Muscle layer of colon (tissue), 2 donors: ENCODE measurements around the gene RIC3.

Source experiments
- H3K27ac ChIP-seq: one replicate; pipeline ENCODE4 v1.7.0; 2013; ENCODE audit warnings: low read depth, mild to moderate bottlenecking, low read length, moderate library complexity
- H3K27me3 ChIP-seq, 2 donors: one replicate each; pipeline ENCODE4 v1.7.0; 2013; ENCODE audit warnings: low read length in 2 of 2, mild to moderate bottlenecking in 2 of 2; ENCODE audit not compliant: insufficient read depth in 2 of 2, control insufficient read depth in 1 of 2
- H3K36me3 ChIP-seq: one replicate; pipeline ENCODE4 v1.7.0; 2013; ENCODE audit warnings: mild to moderate bottlenecking, low read length; ENCODE audit not compliant: insufficient read depth
- H3K4me1 ChIP-seq: one replicate; pipeline ENCODE4 v1.7.0; 2013; ENCODE audit warnings: mild to moderate bottlenecking, low read length; ENCODE audit not compliant: insufficient read depth
- H3K4me3 ChIP-seq, 2 donors: one replicate each; pipeline ENCODE4 v1.7.0; 2013; ENCODE audit warnings: low read length in 2 of 2, low read depth in 1 of 2, mild to moderate bottlenecking in 1 of 2, moderate library complexity in 1 of 2
- H3K9ac ChIP-seq: one replicate; pipeline ENCODE4 v1.7.0; 2013; ENCODE audit warnings: low read length
- H3K9me3 ChIP-seq: one replicate; pipeline ENCODE4 v1.7.0; 2013; ENCODE audit warnings: mild to moderate bottlenecking, low read length
- donor health status: abdominal sarcoma.
- donor health status: Adenocarcinoma of cecum.

RIC3 gene

DNA sequence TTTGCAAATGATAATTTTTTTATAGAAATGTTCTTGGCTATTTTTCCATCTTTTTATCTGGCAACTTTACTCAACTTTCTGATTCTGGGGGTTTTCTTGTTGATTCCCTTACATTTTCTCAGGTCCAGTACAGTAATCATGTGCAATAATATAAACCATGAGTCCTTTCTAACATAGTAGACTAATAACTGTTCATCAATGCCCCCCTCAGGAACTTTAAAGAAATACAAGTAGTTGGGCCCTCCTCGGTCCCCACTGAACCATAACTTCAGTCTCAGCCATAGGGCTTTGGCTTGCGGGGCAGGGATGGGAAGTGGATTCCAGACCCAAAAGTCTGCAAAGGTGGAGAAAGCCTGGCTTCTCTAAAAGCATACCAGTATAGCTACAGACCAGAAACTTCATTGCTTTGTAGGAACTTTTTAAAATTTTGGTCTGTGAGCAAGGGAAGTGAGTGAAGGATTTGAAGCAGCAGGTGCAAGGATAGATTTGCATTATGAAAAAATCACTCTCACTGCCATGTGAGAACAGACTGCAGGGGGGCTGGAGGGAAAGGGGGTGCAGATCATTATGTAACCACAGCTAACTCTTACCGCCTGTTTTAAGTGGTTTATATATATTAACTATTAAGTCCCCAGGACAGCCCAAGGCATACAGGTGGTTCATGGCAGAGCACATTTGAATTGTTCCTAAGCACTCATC lies 98.3 kb downstream of the RIC3 start:
- Histone ChIP-seq H3K9me3 (no peaks in the 10 kb centered on the region), H3K9ac (no peak overlapping the region), H3K4me3 (no peak overlapping the region), H3K36me3 (no peaks in the 10 kb centered on the region), H3K4me1 (peaks cover 23% of the 10 kb centered on the region), H3K27me3 (no peaks in the 10 kb centered on the region), H3K27ac (no peak overlapping the region)

DNA sequence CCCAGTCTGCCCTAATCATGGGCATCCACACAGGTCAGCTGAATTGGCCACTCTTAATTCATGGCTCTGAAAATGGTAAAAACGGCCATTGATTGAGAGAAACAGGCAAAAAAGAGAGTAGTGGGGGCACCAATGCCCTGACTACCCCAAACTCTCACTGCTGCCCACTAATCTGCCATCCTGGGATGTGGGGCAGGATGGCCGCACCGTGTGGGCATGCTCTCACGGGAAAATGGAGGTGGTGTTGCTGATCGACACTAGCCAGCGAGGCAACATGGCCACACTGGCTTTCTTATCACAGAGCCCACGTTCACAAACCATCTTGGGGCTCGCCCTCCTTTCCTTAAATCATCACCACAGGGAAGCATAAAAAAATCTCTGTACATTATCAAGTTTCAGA lies 99.1 kb downstream of the RIC3 start:
- Histone ChIP-seq H3K4me1 (peaks cover 23% of the 10 kb centered on the region), H3K27me3 (no peaks in the 10 kb centered on the region), H3K9me3 (no peaks in the 10 kb centered on the region), H3K9ac (no peak overlapping the region), H3K27ac (no peak overlapping the region), H3K36me3 (no peaks in the 10 kb centered on the region), H3K4me3 (no peak overlapping the region)

DNA sequence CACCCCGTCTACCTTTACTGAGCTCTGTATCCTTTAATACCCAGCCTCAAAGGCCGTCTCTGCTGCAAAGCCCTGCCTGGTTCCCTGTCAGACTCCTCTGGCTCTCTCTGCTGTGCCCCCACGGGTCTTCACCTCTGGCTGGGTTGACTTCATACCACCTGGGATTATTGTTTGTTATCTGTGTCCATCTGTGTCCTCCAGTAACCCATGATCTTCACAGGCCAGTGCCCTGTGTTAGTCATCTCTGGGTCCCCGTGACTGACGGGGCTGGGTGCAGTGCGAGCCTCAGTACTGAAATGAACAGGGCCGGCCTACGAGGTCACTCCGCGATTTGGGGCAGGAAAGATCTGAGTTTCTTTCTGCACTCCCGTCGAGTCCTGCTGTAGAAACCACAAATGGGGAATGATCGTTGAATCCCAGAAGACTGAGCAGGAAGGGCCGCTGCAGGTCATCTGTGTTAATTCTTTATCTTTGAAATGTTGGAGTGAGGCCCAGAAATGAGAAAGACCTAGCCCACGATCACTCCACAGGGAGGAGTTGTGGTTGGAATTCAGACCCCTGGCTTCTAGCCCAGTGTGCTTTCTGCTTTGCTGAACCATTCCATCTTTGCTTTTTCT lies 100.1 kb downstream of the RIC3 start:
- Histone ChIP-seq H3K9me3 (no peaks in the 10 kb centered on the region), H3K9ac (no peak overlapping the region), H3K4me3 (no peak overlapping the region), H3K36me3 (no peaks in the 10 kb centered on the region), H3K27me3 (no peaks in the 10 kb centered on the region), H3K4me1 (peaks cover 33% of the 10 kb centered on the region), H3K27ac (no peak overlapping the region)

DNA sequence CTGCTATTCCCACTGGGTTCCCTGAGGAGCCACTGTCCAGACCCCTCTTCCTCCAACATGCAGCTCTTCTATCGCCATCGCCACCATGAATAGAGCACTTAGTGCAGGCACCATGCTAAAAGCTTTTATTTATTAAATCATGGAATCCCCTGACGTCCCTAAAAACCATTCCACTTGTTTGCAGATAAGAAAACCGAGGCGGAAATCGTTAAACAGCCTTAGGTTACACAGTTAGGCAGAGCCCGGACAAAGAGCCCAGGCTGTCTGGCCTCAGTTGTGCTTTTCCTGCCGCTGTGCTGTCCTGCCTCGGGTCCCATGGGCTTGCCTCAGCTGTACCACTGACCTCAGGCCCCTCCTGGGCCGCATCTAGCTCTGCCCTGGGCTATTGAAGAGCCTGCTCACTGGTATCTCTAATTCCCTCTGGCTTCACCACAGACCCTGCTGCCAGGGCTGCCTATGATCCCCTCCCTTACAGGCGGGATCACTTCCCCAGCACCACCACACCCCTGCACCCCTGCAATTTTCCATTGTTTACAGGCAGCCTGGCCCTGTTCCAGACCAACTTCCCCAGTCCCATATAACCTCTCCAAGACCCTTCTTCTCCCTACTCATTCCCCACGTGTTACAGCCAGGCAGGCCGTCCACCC lies 100.8 kb downstream of the RIC3 start:
- Histone ChIP-seq H3K4me1 (peaks cover 40% of the 10 kb centered on the region), H3K9ac (no peak overlapping the region), H3K36me3 (no peaks in the 10 kb centered on the region), H3K27ac (no peak overlapping the region), H3K9me3 (no peaks in the 10 kb centered on the region), H3K27me3 (no peaks in the 10 kb centered on the region), H3K4me3 (no peak overlapping the region)

DNA sequence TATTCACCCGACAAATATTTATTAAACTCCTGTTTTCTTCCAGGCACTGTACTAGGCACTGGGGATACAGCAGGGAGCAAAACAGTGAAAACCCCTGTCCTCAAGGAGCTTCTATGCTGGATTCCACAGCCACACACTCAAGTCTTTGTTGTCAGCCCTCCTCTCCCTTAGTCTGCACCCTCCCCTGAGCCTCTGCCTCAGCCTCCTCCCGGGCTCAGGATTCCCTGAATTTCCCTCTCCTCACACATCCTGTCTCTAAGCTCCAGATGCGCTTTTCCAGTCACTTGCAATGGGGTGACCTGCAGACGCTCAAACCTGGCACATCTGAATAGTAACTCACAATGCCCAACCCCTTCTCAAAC lies 101.3 kb downstream of the RIC3 start:
- peaks cover 45% of the 10 kb centered on the region for H3K4me1 ChIP-seq
- H3K4me3 ChIP-seq = no peak overlapping the region
- no peaks in the 10 kb centered on the region for H3K9me3 ChIP-seq
- H3K27ac ChIP-seq = no peak overlapping the region
- H3K27me3 ChIP-seq = no peaks in the 10 kb centered on the region
- H3K9ac ChIP-seq = no peak overlapping the region
- no peaks in the 10 kb centered on the region for H3K36me3 ChIP-seq

DNA sequence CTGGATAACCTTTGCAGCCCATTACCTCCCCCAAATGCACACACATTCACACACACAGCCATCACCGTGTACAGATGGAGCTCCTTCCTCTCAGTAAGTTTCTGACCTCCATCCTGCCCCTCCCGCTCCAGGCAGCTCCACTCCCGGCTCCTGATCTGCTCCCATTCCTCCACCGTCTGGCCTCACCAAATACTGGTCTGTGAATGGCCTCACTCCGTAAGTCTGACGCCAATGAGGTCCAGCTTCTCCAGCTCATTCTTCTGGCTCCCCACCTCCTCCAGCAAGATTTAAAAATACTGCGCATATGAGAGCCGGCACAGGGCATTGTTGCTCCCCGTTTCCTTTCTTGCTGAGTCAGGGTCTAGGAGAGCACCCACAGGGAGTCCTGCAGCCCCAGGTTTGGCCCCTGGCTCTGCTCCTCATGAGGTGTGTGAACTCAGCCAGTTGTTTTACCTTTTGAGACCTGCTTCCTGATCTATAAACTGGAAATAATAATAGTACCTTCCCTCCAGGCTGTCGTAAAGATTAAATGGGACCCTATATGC lies 101.8 kb downstream of the RIC3 start:
- Histone ChIP-seq H3K27me3 (no peaks in the 10 kb centered on the region), H3K4me1 (peaks cover 50% of the 10 kb centered on the region), H3K27ac (no peak overlapping the region), H3K9ac (no peak overlapping the region), H3K9me3 (no peaks in the 10 kb centered on the region), H3K36me3 (no peaks in the 10 kb centered on the region), H3K4me3 (no peak overlapping the region)

DNA sequence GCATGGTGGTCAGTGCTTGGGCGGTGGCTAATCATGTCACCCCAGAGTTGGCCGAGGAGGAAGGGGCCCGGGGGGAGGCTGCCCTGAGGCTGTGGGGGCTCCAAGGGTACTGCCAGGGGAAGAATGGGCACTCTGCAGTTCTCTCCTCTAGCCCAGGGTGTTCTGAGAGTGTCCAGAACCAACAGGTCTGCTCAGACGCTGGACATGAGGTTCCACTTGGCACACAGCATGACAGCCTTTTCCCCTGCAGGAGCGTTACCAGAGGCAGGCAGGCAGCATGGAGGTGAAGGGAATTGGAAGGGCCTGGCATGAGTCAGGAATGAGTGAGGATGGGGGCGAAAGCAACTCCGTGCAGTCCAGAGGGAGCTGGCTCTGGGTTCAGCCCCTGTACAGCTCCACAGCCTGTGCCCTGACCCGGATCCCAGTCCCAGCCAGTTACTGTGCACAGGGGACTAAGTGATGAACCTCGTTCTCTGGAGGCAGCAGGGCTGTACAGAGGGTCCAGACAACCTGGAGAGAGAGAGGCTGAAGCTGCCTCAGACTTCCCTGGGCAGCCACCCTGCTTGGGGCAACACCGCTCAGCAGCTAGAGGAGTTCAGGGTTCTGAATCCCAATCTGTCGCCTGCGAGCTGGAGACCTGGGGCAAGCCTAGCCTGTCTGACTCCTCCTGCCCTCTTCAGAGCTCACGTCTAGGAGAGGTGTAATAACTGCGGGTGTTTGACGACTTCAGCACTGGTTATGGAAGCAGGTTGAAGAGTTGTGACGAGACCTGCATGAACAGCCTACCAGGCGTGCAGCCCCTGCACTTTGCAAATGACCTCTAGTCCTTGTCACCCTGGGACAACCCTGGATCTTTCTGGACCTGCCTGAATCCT lies 102.6 kb downstream of the RIC3 start:
- Histone ChIP-seq H3K27me3 (no peaks in the 10 kb centered on the region), H3K9me3 (no peaks in the 10 kb centered on the region), H3K27ac (no peak overlapping the region), H3K4me3 (no peak overlapping the region), H3K36me3 (no peaks in the 10 kb centered on the region), H3K9ac (no peak overlapping the region), H3K4me1 (peaks cover 53% of the 10 kb centered on the region)

DNA sequence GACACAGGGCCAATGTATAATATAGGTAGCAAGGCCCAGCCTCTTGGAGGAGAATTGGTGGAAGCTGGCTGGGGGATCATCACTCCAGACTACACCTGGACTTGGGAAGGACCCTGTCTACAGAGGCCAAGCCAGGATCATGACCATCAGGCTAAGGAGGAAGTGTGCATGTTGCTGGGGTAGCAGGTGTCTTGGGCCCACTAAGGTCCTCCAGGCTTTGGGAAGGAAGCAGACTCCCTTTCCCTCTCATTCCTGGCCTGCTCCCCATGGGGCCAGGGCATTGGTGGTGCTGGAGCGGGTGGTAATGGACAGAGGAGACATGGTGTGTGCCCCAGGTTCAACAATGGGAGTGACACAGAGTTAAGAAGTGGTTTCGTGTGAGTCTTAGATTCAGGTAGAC lies 103.8 kb downstream of the RIC3 start:
- H3K27ac ChIP-seq = no peak overlapping the region
- H3K9me3 ChIP-seq = no peaks in the 10 kb centered on the region
- H3K27me3 ChIP-seq = no peaks in the 10 kb centered on the region
- no peaks in the 10 kb centered on the region for H3K36me3 ChIP-seq
- no peak overlapping the region for H3K4me3 ChIP-seq
- peaks cover 50% of the 10 kb centered on the region for H3K4me1 ChIP-seq
- no peak overlapping the region for H3K9ac ChIP-seq

DNA sequence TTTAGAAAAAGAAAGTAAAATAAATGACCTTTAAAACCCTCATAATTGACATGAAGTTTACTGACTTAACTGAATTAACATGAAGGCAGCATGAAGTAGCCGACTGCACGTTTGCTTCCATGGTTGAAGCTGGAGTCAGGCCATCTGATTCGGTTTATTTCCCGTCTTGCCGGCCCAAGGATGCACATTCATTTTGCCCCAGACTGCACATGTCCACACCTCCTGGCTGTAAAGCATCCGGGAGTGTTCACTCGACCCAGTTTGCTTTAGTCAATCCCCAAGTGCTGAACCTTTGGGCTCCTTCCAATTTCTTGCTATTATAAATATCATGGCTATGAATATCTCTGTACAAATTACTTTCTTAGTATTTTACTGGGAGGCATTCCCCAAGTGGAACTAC lies 105.5 kb downstream of the RIC3 start:
- H3K4me1 ChIP-seq = peaks cover 39% of the 10 kb centered on the region
- peak overlapping the region; percentile 48 for H3K27ac ChIP-seq
- no peaks in the 10 kb centered on the region for H3K27me3 ChIP-seq
- no peaks in the 10 kb centered on the region for H3K9me3 ChIP-seq
- H3K9ac ChIP-seq = no peak overlapping the region
- no peaks in the 10 kb centered on the region for H3K36me3 ChIP-seq
- H3K4me3 ChIP-seq = no peak overlapping the region

DNA sequence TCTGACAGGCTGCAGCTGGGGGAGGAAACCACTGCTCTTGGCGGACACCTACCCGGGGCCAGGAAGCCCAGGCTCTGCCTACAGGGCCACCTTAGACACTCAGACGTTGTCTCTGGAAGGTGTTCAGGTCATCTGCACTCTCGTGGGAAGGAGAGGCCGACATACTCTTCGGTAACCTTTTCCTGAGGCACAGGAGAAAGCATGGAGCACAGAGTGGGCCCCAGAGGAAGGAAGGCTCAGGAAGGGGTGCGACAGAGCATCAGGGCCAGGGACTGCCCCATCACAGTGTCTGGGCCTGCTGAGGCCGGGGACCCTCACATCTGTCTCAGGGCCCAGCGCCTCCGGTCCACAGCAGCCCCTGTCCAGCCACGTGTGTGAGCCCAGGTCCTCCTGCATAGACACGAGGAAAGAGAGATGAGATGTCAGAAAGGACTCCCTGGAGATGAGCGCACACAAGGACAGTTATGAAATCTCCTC lies 106.0 kb downstream of the RIC3 start:
- H3K4me3 ChIP-seq = no peak overlapping the region
- H3K27ac ChIP-seq = peak overlapping the region; percentile 48
- no peak overlapping the region for H3K9ac ChIP-seq

More for the DNA sequence above, 106.0 kb downstream of the RIC3 start:
- no peaks in the 10 kb centered on the region for H3K9me3 ChIP-seq
- no peaks in the 10 kb centered on the region for H3K36me3 ChIP-seq
- H3K27me3 ChIP-seq = no peaks in the 10 kb centered on the region
- H3K4me1 ChIP-seq = peaks cover 37% of the 10 kb centered on the region
